HG02678 (cell line): ENCODE data around the gene TREML4.
"Not testable (repeated sequence)": the region's sequence is repeated elsewhere in the genome, so short reads cannot be mapped to it uniquely, and the experiment has no call there.

Experiments used
- ATAC-seq: cut with Tn5 transposase; IDR thresholded peaks from one replicate; pipeline ENCODE4 v1.9.1; 2021; ENCODE audit warnings: mild to moderate bottlenecking, moderate library complexity; ENCODE audit not compliant: unreplicated experiment

TREML4 gene

GRCh38 chr6:41201764-41202173 is 26.4 kb upstream of the TREML4 start:
- ATAC-seq, result no peak

- ATAC-seq, result no peak
Measured at GRCh38 chr6:41204156-41204555, 24.0 kb upstream of the TREML4 start.

- no peak for ATAC-seq
Measured at GRCh38 chr6:41208439-41209106, 19.6 kb upstream of the TREML4 start.

- ATAC-seq, result no peak
Measured at GRCh38 chr6:41209547-41210320, 18.4 kb upstream of the TREML4 start.

- no peak for ATAC-seq
Measured at GRCh38 chr6:41214559-41215238, 13.4 kb upstream of the TREML4 start.

- no peak for ATAC-seq
Measured at GRCh38 chr6:41215777-41216176, 12.4 kb upstream of the TREML4 start.

GRCh38 chr6:41216616-41217015 is 11.5 kb upstream of the TREML4 start:
- no peak for ATAC-seq

- ATAC-seq, result no peak
Measured at GRCh38 chr6:41222045-41222444, 6.1 kb upstream of the TREML4 start.

GRCh38 chr6:41222513-41222912 is 5.6 kb upstream of the TREML4 start:
- ATAC-seq, result no peak

GRCh38 chr6:41224800-41225199 is 3.3 kb upstream of the TREML4 start:
- no peak for ATAC-seq

GRCh38 chr6:41226752-41227151 is 1.4 kb upstream of the TREML4 start:
- ATAC-seq, result no peak

GRCh38 chr6:41228616-41229015 is 467 bp downstream of the TREML4 start:
- ATAC-seq, result no peak

- no peak for ATAC-seq
Measured at GRCh38 chr6:41229721-41230120, 1.6 kb downstream of the TREML4 start.

GRCh38 chr6:41231246-41231645 is 3.1 kb downstream of the TREML4 start:
- ATAC-seq, result no peak

GRCh38 chr6:41232667-41233066 is 4.5 kb downstream of the TREML4 start:
- no peak for ATAC-seq

GRCh38 chr6:41236276-41236675 is 8.1 kb downstream of the TREML4 start:
- no peak for ATAC-seq

GRCh38 chr6:41237128-41237527 is 9.0 kb downstream of the TREML4 start:
- ATAC-seq, result no peak

GRCh38 chr6:41239467-41240159 is 11.5 kb downstream of the TREML4 start:
- ATAC-seq, result no peak

- ATAC-seq, result not testable (repeated sequence)
Measured at GRCh38 chr6:41246529-41246928, 18.4 kb downstream of the TREML4 start.

GRCh38 chr6:41247288-41247865 is 19.2 kb downstream of the TREML4 start:
- ATAC-seq, result no peak
